Stimulated activated CD8-positive, alpha-beta memory T cell treated with anti-CD3 and anti-CD28 coated beads, Interleukin-15, amount 100 ng/mL, for 4 hours (primary cell): ENCODE data around the gene LCN9.
"Not testable (repeated sequence)": the region's sequence is repeated elsewhere in the genome, so short reads cannot be mapped to it uniquely, and the experiment has no call there.

Experiments used
- DNase-seq, 2 donors: peaks; one replicate each; pipeline ENCODE4 v3.0.0-alpha.2; 2020; ENCODE audit warnings: low read depth in 2 of 2

Gene LCN9, protein sequence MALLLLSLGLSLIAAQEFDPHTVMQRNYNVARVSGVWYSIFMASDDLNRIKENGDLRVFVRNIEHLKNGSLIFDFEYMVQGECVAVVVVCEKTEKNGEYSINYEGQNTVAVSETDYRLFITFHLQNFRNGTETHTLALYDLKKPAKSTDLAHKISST

DNA sequence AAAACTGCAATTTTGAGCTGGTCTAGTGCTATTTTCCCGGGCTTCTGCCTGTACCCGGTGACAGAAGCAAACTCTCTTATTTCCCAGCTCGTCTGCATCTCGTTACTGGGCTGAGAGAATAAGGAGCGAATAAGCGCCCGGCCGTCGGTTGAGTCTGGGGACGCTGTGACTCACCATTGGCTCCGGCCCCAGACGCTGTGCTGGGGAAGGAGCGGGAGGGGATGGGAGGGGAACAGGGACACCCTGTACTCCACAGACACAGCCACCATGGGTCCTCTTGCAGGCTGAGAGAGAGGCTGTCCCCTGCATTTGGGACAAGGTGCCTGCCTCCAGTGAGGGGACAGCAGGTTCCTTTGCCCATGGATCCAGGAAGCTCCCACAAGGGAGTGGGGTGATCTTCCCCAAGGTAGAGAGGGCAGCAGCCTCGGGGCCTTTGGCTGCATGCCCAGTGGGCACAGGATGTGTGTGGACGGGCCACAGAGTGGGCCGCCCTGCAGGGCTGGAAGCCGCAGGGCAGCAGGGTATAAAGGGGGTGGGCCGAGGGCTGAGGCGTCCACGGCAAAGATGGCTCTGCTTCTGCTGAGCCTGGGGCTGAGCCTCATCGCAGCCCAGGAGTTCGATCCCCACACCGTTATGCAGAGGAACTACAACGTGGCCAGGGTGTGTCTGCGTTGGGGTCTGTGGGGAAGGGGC lies at the start of gene LCN9:
LCN9 (plus strand) TSS at position 552 of the 693 bp plus-strand sequence; CDS start at position 565, 13 bp downstream.
- no peak for DNase-seq

DNA sequence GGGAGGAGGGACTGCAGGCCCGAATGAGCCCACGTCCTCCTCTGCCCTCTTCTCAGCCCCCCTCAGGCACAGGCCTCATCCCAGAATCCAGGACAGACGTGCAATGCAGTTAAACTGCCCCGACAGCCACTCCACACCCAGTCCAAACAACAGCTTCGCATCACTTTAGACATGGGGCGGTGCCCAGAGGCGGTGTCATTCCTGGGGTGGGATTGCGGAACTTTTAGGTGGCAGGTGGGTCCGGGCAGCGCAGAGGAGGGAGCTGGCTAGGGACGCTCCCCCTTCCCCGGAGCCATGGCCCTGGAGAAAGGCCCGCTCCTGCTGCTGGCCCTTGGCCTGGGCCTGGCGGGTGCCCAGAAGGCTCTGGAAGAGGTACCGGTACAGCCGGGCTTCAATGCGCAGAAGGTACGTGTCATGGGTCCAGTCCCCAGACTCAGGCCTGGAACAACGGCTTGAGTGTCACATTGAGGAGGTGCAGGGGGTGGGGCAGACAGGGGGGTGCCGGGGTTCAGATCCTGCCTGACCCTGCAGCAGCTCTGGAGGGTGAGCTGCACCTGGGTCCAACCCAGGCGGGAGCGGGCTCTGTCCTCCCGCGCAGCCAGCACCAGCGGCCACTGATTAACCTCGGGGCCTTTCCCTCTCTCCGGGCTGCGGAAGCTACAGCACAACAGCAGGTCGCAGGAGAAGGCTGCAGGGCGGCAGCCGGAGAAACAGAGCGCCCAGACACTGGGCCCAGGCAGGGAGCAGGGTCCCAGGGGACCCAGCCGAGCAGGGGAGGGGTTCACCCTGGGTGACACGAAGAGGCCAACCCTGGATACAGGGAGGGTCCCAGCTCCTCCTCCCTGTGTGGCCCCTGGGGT lies 48.9 kb upstream of the LCN9 start:
- no peak for DNase-seq

- no peak for DNase-seq
Observed at GRCh38 chr9:135614821-135615665, 48.1 kb upstream of the LCN9 start.

DNA sequence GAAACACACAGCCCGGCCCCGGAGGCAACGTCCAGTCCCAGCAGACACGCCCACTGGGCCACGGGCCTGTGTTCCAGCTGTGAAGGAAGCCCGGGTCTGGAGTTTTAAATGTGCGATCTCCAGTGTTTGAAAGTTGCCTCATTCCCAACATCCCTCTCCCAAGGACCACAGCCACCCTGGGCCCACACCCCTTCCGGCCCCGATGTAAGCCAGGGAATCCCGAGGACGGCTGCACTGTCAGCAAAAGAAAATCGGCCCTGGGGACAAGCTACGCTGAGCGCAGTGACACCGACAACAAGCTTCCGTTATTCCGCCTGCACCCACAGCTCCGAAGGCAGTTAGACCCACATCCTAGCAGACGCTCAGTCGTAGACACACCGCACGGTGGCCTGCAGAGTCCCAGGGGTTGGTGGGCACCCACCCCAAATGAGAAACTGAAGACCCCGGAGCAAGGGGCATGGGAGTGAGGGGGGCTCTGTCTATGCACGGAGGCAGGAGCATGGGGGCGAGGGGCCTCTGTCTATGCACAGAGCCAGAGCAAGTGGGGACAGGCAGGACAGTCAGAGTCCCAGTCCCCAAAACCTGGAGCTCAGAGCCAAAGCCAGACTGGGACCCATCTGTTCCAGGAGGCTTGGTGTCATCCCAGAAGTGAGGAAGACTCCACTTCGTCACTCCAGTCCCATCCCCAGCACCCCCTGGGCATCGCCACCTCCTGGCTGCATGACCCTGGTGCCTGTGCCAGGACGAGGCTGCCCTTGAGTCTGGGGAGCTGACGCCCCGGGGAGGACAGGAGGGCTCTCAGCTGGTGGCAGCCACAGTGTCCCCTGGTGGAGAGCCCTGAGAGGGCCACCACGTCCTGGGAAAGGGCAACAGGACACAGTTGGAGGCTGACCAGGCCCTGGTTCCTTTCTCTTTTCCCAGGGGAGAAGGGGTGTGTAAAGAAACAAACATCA lies 47.2 kb upstream of the LCN9 start:
- no peak for DNase-seq

- no peak for DNase-seq
Observed at GRCh38 chr9:135616619-135617537, 46.2 kb upstream of the LCN9 start.

DNA sequence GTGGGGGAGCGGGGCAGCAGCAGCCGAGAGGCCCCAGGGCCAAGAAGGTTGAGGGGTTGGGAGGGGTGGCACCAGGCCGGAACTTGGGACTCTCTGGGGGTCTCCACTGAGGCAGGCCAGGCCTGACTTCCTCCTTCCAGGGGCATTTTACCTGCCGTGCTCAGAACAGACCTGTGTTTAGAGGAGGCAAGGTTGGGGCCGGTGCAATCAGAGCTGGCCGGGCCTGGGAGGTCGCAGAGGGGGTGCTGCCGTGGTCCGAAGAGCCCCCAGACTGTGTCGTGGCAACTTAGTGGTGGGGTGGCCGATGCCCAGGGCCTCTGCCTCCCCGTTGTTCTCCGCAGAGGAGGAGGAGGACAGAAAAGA lies 45.6 kb upstream of the LCN9 start:
- no peak for DNase-seq

DNA sequence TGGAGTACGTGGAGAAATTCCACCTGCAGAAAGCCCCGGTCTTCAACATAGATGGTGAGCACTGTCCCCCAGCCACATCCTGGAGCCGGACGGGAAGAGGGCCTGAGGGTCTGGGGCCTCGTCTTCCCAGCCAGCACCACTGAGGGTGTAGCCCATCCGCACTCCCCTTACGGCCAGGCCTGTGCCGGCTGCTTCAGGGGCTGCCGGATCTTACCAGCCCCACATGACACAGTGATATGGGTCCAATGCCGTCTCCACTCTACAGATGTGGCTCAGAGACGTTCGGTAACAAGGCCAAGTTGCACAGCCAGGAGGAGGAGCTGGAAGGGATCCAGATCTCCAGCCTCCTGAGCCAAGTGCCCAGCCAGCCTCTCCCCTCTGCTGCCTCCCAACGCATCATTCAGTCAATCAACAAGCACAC lies 45.1 kb upstream of the LCN9 start:
- DNase-seq, result no peak

GRCh38 chr9:135618866-135619598 lies 44.1 kb upstream of the LCN9 start:
- DNase-seq, result no peak

DNA sequence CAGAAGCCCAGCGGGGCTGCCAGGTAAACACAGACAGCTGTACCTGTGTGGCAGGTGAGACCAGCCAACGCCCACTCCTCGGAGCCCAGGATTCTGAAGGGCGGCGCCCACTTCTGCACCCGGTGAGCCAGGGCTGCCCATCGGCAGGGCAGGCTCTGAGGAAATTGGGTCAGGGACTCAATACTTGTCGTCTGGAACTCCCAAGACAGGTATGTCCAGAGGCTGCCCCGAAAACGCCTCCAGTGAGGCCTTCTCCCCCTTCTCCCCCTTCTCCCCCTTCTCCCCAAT lies 43.6 kb upstream of the LCN9 start:
- DNase-seq, result no peak

DNA sequence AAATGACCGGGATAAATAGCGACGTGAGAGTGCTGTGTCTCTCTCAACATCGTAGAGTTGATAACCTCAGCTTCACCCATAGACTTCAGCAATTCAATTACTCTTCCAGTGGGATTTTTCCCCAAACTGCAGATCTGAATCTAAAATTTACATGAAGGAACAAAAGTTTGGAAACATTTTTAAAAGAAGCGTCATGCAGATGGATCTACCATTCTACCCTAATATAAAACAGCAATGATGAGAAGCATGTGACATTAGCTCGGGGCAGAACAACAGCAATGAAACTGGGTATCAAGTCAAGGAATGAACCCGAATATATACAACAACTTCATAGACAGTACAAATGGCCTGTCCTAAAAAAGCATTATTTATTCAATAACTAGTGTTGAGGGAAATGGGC lies 42.6 kb upstream of the LCN9 start:
- no peak for DNase-seq

GRCh38 chr9:135622415-135623020 lies 40.6 kb upstream of the LCN9 start:
- no peak for DNase-seq

GRCh38 chr9:135624282-135624681 lies 38.8 kb upstream of the LCN9 start:
- DNase-seq, result no peak

- no peak for DNase-seq
Observed at GRCh38 chr9:135632841-135633240, 30.3 kb upstream of the LCN9 start.

DNA sequence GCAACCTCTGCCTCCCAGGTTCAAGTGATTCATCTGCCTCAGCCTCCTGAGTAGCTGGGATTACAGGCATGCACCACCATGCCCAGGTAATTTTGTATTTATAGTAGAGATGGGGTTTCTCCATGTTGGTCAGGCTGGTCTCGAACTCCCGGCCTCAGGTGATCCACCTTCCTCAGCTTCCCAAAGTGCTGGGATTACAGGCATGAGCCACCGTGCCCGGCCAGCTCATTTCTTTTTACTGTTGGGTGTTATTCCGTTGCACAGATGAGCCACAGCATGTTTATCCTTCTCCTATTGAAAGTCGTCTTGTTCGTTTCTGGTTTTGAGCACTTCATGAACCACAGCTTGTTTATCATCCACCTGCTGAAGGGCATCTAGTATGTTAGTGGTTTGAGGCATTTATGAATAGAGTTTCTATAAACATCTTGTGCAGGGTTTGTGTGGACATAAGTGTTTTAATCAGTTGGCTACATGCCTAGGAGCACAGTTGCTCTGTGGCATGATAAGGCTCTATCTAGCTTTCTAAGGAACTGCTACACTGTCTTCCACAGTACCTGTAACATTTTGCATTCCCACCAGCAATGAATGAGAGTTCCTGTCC lies 26.1 kb upstream of the LCN9 start:
- not testable (repeated sequence) for DNase-seq

DNA sequence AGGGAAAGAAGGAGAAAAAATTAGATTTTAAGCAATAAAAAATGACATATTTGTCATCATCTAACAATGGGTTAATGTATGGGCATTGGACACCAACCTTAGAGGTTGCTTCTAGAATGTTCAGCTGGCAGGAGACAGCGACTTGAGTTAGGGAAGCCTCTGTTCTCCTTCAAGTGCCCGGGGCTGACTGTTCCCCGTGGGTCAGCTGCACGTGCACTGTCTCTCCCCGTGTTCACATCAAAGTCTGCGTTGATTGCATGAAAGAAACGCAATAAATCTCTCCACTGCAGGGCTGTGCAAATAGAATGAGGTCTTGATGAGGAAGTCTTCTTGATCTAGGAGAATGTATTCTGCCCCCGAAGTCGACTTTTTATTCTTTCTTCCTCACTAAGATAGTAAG lies 23.9 kb upstream of the LCN9 start, which contains the start of gene GLT6D1:
GLT6D1 (minus strand) TSS at position 345 of the 400 bp plus-strand sequence. CDS start 353 bp downstream, outside the sequence.
- DNase-seq, result no peak

GRCh38 chr9:135641047-135641446 lies 22.1 kb upstream of the LCN9 start:
- DNase-seq, result no peak

- no peak for DNase-seq
Observed at GRCh38 chr9:135641745-135642144, 21.4 kb upstream of the LCN9 start.

GRCh38 chr9:135644631-135645218 lies 18.4 kb upstream of the LCN9 start:
- DNase-seq, result no peak
